Activated CD8-positive, alpha-beta memory T cell treated with anti-CD3 and anti-CD28 coated beads, Interleukin-2, amount 50 U/mL, for 24 hours (primary cell): Measurements from ENCODE around the gene ACAA1.
A peak's percentile ranks its signal among the peaks of the same experiment; 100 is the strongest.

Experiments used
- DNase-seq: peaks from one replicate; pipeline ENCODE4 v3.0.0-alpha.2; 2020; ENCODE audit errors: extremely low read depth

The ACAA1 gene

DNA sequence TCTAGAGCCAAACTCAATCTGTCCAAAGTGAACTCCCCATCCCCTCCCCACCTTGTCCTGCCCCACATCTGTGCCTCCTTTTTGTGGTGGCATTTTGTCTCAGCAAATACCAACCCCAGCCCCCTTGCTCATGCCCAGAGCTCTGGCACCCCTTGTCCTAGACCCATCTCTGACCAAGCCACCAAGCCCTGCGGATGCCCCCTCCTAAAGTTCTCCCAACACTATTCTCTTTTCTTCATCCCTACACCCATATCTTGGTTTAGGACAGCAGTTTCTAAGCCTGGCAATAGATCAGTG lies 17.7 kb downstream of the ACAA1 start:
- no peak for DNase-seq

GRCh38 chr3:38118421-38119247 lies 18.3 kb downstream of the ACAA1 start:
- no peak for DNase-seq

GRCh38 chr3:38117748-38118420 lies 19.0 kb downstream of the ACAA1 start:
- DNase-seq, result peak; percentile 34

GRCh38 chr3:38117163-38117716 lies 19.7 kb downstream of the ACAA1 start:
- DNase-seq, result no peak

GRCh38 chr3:38116471-38117162 lies 20.3 kb downstream of the ACAA1 start:
- no peak for DNase-seq

GRCh38 chr3:38115645-38116427 lies 21.1 kb downstream of the ACAA1 start:
- DNase-seq, result no peak

GRCh38 chr3:38114875-38115644 lies 21.9 kb downstream of the ACAA1 start:
- DNase-seq, result no peak

DNA sequence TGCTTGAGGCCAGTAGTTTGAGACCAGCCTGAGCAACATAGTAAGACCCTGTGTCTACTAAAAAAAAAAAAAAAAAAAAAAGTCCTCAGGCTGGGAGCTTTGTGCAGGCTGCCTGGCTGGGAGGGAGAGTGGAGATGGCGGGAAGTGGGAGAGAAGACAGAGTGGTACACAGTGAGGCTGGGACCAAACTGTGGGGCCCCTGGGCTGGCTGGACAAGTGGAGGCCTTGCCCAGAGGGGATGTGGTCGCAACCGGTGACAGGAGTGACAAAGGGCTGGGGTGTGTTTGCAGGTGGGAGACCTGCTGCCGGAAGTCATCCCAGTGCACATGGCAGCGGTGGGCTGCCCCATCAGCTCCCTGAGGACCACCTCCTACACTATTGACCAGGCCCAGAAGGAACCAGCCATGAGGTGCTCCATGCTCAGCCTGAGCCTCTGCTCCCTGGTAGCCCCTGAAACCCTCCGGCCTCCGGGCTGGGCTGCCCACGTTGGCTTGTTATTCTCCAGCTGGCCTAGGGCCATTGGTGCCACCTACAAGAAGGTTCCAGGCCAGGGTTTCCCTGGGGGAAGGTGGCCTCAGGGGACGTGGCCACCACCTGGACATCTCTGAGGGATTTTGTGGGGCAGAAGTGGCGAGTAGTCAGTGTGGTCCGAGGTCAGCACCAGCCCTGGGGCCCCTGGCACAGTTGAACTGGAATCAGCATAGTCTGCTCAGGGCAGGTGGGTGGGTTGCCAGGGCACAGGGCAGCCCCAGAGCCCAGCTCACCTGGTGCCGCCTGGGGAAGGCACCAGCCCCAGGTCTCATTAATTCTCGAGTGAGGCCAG lies 22.7 kb downstream of the ACAA1 start:
- no peak for DNase-seq

- no peak for DNase-seq
Measured at GRCh38 chr3:38112378-38112761, 24.6 kb downstream of the ACAA1 start.

GRCh38 chr3:38111696-38112377 lies 25.1 kb downstream of the ACAA1 start:
- DNase-seq, result no peak

DNA sequence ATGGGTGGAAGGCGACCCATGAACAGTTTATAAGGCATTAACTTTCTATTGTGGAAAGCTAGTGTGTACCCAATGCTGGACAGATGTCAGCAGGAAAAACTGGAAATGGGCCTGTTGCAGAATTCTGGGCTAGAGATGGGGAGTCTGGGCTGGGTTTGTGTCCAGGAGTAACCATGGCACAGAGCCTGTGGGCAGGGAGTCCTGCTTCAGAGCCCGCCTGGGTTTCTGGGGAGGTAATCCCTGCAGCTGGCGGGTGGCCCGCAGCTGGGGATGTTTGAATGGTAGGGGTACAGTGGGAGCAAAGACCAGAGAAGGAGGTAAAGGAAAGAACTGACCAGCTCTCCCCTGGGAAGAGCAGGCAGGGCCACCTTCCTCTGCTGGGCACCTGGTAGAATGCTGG lies 25.7 kb downstream of the ACAA1 start:
- DNase-seq, result no peak

GRCh38 chr3:38110314-38111050 lies 26.4 kb downstream of the ACAA1 start:
- DNase-seq, result no peak

GRCh38 chr3:38109580-38110313 lies 27.2 kb downstream of the ACAA1 start:
- DNase-seq, result no peak

DNA sequence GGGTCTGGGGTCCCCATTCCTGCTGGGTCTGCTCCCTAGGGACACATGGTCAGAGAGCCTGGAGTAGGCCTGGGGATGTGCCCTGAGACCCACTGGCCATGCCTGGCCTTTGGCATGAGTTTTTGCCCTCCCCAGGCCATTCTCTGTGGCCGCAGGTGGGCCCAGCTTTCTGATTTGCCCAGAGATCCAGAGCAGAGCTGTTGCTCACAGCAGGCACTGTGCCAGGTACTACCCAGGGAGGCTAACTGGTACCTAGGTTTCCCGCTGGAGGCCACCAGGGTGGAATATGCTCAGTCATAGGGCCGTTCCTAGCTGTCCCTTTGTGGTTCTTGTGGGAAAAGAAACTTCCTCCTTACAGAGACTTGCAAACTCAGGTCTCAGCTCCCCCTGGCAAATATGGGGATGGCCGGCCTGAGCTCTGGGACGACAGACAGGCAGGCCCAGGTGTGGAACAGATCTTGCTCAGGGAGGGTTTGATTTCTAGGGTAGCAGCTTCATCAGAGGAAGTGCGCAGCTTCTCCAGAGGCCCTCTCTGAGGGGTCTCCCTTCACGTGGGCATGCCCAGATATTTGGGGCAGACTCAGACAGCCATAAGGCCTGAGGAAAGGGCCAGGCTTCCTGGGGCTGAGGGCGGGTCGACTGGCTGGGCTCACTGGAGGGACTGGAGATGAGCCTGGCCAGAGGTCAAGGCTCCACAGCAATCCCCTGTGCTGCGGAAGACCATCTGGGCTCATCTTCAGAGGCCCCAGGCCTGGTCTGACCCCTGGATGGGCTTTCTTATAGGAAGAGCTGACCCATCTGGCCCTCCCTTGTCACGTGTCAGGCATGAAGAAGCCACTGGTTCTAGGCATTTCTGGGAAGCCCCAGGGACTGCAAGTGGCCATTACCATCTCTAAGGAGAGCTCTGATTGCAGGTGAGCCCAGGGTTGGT lies 28.0 kb downstream of the ACAA1 start:
- no peak for DNase-seq

- no peak for DNase-seq
Measured at GRCh38 chr3:38107911-38108648, 28.8 kb downstream of the ACAA1 start.

GRCh38 chr3:38105525-38105924 lies 31.4 kb downstream of the ACAA1 start:
- DNase-seq, result no peak
